GM21360 (cell line): Measurements from ENCODE around the gene CTRB1.
"Not testable (repeated sequence)": the region's sequence is repeated elsewhere in the genome, so short reads cannot be mapped to it uniquely, and the experiment has no call there.

Experiments used
- ATAC-seq: cut with Tn5 transposase; IDR thresholded peaks from one replicate; pipeline ENCODE4 v1.9.1; 2021; ENCODE audit warnings: mild to moderate bottlenecking, moderate library complexity; ENCODE audit not compliant: unreplicated experiment

The CTRB1 gene

GRCh38 chr16:75267631-75268264, 49.0 kb downstream of the CTRB1 start:
- ATAC-seq: no peak

DNA sequence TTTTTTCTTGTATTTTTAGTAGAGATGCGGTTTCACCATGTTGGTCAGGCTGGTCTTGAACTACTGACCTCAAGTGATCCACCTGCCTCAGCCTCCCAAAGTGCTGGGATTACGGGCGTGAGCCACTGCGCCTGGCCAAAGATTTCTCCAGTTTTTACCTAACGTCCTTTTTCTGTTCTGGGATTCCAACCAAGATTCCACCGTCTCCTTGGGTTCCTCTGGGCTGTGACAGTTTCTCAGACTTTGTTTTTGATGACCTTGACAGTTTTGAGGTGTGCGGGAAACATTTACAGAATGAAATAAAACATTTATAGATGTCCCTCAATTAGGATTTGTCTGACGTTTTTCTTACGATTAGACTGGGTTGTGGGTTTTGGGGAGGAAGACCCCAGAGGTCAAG, 50.6 kb downstream of the CTRB1 start:
- ATAC-seq: not testable (repeated sequence)

DNA sequence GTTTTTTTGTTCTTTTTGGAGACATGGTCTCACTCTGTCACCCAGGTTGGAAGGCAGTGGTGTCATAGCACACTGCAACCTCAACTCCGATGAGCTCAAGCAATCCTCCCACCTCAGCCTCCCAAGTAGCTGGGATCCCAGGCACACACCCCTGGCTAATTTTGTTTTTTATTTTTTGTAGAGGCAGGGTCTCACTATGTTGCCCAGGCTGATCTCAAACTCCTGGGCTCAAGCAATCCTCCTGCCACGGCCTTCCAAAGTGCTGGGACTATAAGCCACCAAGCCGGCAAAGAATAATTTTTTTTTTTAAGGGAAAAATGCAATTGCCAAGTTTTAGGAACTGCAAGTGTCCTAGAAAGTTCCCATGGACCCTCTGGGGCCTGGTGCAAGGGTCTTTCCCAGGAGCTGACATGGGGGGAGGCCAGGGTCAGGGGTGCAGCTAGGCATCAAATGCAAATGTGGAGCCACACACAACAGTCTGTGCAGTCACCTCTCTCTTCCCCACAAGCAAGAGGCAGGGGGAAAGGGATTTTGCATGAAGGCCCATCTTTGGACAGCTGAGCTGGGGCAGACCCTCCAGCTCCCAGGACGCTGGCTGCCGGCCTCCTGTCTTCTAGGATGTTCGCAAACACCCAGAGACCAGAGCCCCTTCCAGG, 52.8 kb downstream of the CTRB1 start:
- ATAC-seq: no peak

DNA sequence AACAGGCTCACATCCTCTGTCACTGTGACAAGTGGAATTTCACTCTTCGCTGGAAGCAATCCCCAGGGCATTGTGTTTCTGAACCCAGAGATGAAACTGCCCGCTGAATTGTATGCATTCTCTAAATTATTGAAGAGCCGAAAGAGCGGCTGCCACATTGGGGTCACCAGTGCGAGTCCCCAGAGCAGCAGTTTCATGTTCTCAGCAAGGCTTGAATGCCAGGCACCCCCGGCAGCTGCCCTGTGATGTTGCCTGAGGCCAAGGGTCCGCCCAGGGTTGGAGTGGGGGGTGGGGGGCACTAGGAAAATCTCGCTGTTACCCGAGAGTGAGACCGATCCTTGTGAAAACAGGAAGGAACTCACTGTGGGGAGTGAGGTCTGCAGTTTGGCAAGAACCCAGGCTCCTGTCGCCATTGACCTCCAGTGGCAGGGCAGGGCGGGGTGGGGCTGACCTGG, 53.3 kb downstream of the CTRB1 start:
- ATAC-seq: peak; percentile 49

- not testable (repeated sequence) for ATAC-seq
Measured at GRCh38 chr16:75272629-75273028, 53.8 kb downstream of the CTRB1 start.

DNA sequence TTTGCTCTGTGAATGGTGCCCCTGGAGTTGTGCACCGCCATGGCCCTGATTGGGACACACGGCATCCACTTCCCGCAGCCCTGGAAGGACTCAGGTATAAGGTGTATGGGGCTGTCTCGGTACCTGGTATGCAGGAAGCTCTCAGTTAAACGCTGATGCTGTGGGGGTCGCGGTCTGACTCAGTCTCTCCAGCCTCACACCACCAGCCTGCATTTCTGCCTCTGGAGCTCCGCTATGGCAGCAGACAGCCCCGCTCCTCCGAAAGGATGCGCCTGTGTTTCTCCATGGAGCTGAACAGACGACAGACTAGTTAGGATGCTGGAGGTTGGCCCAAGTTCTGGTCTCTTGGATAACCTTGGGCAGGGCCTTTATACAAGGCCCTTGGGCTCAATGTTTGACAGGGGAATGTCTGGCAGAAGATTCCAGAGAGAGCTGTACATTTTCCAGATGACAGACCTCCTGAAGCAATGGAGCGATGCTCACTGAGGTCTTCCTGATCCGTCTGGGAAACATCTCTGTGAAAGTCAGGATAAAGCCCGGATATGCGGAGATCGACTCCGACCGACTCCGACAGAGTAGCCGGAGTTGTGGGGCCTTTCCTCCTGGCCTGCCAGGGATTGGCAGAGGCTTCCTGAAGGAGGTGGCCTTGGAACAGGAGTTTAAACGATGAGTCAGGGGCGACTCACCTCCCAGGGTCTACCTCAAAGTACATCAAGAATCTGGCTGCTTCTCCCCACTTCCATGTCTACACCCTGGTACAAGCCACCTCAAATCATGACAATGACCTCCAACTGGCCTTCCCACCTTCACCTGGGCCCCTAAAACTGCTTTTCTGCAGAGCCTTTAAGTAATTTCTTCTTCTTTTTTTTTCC, 54.5 kb downstream of the CTRB1 start:
- ATAC-seq: no peak
